Spleen (tissue), 11 donors: ENCODE measurements around the gene GINS2. TPM values are rescaled to one million over a fixed set of nuclear protein-coding genes. Genes with fewer than 3 reads are reported as not detected.

Experiments
- DNase-seq: peaks from one replicate; pipeline ENCODE4 v3.0.0-alpha.2; 2020
- H3K27ac ChIP-seq, 8 donors: fragments of 200-600 bp; sonication (generic) in 7 of 8; 1 replicate in 4 of 8; 2 replicates in 4 of 8; pipeline versions ENCODE4 v1.5.0 to v1.8.0; 2016 to 2021; ENCODE audit warnings: inconsistent platforms in 4 of 8, mild to moderate bottlenecking in 4 of 8, moderate library complexity in 1 of 8
- H3K27me3 ChIP-seq, 7 donors: fragments of 200-600 bp; sonication (generic) in 6 of 7; replicated peaks in 1 of 7; 1 replicate in 4 of 7; 2 replicates in 3 of 7; pipeline versions ENCODE4 v1.5.0 to v1.8.0; 2016 to 2021; ENCODE audit warnings: inconsistent platforms in 3 of 7, mild to moderate bottlenecking in 1 of 7
- H3K36me3 ChIP-seq, 6 donors: fragments of 200-600 bp; sonication (generic) in 5 of 6; 1 replicate in 4 of 6; 2 replicates in 2 of 6; pipeline versions ENCODE4 v1.5.0 to v1.8.0; 2016 to 2021; ENCODE audit warnings: inconsistent platforms in 2 of 6
- H3K4me1 ChIP-seq, 6 donors: fragments of 200-600 bp; sonication (generic) in 5 of 6; 1 replicate in 3 of 6; 2 replicates in 3 of 6; pipeline versions ENCODE4 v1.5.0 to v1.8.0; 2016 to 2021; ENCODE audit warnings: inconsistent platforms in 3 of 6
- H3K4me3 ChIP-seq, 8 donors: fragments of 200-600 bp; sonication (generic) in 7 of 8; 1 replicate in 4 of 8; 2 replicates in 4 of 8; pipeline versions ENCODE4 v1.5.0 to v1.8.0; 2016 to 2021; ENCODE audit warnings: inconsistent platforms in 4 of 8, mild to moderate bottlenecking in 4 of 8, moderate library complexity in 2 of 8
- H3K9me3 ChIP-seq, 8 donors: fragments of 200-600 bp; sonication (generic) in 7 of 8; 1 replicate in 4 of 8; 2 replicates in 4 of 8; pipeline versions ENCODE4 v1.5.0 to v1.8.0; 2016 to 2021; ENCODE audit warnings: inconsistent platforms in 4 of 8
- POLR2A ChIP-seq, 3 donors: fragments of 450-650 bp; IDR thresholded peaks; one replicate each; pipeline ENCODE4 v1.5.1; 2017; ENCODE audit warnings: antibody characterized with exemption in 3 of 3, mild to moderate bottlenecking in 1 of 3
- POLR2AphosphoS5 ChIP-seq, 3 donors: sonication (generic); formaldehyde crosslinking; IDR thresholded peaks; one replicate each; pipeline ENCODE4 v1.5.1; 2017; ENCODE audit warnings: antibody characterized with exemption in 3 of 3
- WGBS, 5 donors: extraction: QIAGEN DNeasy Blood & Tissue Kit in 3 of 5; methylation state at CpG; one replicate each; pipeline versions ENCODE4 v1.1.5 to v1.1.7; 2013 to 2018; 5-methylcytosine and 5-hydroxymethylcytosine counted together
- intact Hi-C: fragments of 100-400 bp; cut with DNase I; formaldehyde crosslinking; loops from one replicate; pipeline ENCODE4 v1.15.0; 2023; ENCODE audit warnings: low total_unique reads
- polyA plus RNA-seq, 3 donors: library from polyadenylated mRNA; stranded (reverse); fragments of 200-250 nt; gene quantifications; one replicate each; pipeline ENCODE4 v1.2.1, GENCODE V29; 2013
- total RNA-seq, 7 donors: library from RNA; depleted of rRNA in 3 of 7; stranded (reverse); fragments of >200 nt in 3 of 7; fragmentation: NEBNext Ultra II Directional in 4 of 7; extraction: Animal tissue kit (Norgen Biotek cat#: 25700) in 4 of 7; gene quantifications; one replicate each; pipeline versions ENCODE4 v1.1.0 to v1.2.1, GENCODE V29; 2016 to 2021
- TF ChIP-seq, protein P1 (sequence below), 11 experiments: fragments of 200-600 bp in 7 of 11; fragments of 450-650 bp in 4 of 11; sonication (generic) in 4 of 11; IDR thresholded peaks in 8 of 11; conservative IDR thresholded peaks in 3 of 11; 1 replicate in 7 of 11; 2 replicates in 4 of 11; pipeline versions ENCODE4 v1.4.0 to v1.8.0; 2016 to 2021; ENCODE audit warnings: antibody characterized with exemption in 11 of 11, inconsistent platforms in 4 of 11, mild to moderate bottlenecking in 1 of 11
- donor health status: healthy with polysubstance abuse.
- donor health status: DM: no; HTN: no; CAD: no; lungs with moderate emphysema.
- donor health status: DM: no; HTN: no; CAD: no.
- donor health status: Bipolar disorder and iron deficiency.
- donor health status: healthy.
- donor health status: DM: no; HTN: no; CAD: no.
- donor health status: DM: yes; HTN: yes; CAD: no.

The GINS2 gene
- total and polyA plus RNA-seq, 10 donors, result 1.0 to 7.0 (median 2.3) TPM

DNA sequence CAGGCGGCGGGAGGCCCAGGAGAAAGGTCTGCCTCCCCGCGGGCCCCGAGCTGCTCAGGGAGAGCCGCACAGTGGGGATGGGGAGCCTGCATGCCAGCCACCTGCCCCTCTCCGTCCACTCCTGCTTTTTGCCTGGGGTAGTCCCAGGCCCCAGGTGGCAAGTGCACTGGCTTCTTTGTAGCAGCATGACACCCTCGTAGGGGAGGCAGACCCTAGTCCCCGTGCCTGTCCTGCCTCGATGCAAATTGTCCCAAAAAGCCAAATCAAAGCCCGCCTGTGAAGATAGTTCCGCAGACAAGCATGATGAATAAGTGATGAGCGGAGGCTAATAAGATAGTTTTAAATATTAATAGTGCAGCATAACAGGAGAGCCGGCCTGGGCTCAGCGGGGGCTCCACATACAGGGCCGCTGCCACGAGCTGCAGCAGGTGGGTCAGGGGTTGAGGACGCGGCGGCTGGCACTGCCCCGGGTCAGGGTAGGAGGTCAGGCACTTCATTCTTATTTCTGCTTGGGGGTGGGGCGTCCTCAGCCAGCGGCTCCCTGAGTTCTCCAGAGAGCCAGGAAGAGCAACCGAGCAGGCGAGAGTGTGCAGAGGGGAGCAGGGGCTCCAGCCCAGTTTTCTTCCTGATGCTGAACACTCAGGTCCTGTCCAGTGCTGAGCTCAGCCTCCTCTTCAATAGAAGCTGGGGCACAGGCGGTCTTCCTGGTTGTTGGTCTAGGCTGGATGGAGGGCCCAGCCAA, 26.8 kb downstream of the GINS2 start:
- TF ChIP-seq, protein P1, sequence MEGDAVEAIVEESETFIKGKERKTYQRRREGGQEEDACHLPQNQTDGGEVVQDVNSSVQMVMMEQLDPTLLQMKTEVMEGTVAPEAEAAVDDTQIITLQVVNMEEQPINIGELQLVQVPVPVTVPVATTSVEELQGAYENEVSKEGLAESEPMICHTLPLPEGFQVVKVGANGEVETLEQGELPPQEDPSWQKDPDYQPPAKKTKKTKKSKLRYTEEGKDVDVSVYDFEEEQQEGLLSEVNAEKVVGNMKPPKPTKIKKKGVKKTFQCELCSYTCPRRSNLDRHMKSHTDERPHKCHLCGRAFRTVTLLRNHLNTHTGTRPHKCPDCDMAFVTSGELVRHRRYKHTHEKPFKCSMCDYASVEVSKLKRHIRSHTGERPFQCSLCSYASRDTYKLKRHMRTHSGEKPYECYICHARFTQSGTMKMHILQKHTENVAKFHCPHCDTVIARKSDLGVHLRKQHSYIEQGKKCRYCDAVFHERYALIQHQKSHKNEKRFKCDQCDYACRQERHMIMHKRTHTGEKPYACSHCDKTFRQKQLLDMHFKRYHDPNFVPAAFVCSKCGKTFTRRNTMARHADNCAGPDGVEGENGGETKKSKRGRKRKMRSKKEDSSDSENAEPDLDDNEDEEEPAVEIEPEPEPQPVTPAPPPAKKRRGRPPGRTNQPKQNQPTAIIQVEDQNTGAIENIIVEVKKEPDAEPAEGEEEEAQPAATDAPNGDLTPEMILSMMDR (IDR thresholded peaks at IDR 0.05 in 8 of 11, conservative IDR thresholded peaks at IDR 0.05 in 3 of 11), result no peak
- TF ChIP-seq POLR2A (IDR thresholded peaks at IDR 0.05) (no peak), POLR2AphosphoS5 (IDR thresholded peaks at IDR 0.05) (no peak)
- 90 to 95% (median 95%) methylated on average over 21 to 26 of the region's 26 CpGs for WGBS, 5 donors
- Histone ChIP-seq H3K4me1 (peaks cover 0 to 14% (median 0%) of the 10 kb centered on the region in 6 donors), H3K27me3 (no peaks in the 10 kb centered on the region), H3K27ac (no peak overlapping the region), H3K36me3 (peaks cover 18 to 100% (median 92%) of the 10 kb centered on the region in 6 donors), H3K4me3 (no peak overlapping the region), H3K9me3 (no peaks in the 10 kb centered on the region)
- peak; percentile 71 for DNase-seq
- intact Hi-C loops, result no loop called here

DNA sequence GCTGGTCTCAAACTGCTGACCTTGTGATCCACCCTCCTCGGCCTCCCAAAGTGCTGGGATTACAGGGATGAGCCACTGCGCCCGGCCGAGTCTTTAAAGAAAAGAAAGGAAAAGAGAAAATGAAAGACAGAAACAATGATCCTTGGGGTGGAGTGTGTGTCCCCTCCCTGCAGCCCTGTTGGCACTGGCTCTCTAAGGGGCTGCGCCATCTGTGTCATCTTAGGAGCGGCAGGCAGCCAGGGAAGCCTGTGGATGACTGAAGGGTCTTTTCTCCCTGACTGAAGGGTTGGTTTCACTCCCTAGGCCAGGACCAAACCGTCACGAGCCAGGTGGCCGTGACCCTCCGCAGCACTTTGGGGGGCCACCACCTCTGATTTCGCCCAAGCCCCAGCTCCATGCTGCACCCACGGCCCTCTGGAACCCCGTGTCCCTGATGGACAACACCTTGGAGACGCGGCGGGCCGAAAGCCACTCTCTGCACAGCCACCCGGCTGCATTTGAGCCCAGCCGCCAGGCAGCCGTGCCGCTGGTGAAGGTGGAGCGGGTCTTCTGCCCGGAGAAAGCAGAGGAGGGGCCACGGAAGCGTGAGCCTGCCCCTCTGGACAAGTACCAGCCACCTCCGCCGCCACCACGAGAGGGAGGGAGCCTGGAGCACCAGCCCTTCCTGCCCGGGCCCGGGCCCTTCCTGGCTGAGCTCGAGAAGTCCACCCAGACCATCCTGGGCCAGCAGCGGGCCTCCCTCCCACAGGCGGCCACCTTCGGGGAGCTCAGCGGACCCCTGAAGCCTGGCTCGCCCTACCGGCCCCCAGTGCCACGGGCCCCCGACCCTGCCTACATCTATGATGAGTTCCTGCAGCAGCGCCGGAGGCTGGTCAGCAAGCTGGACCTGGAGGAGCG, 27.7 kb downstream of the GINS2 start:
- no peaks in the 10 kb centered on the region for H3K9me3 ChIP-seq
- peaks cover 0 to 14% (median 0%) of the 10 kb centered on the region in 6 donors for H3K4me1 ChIP-seq
- H3K27me3 ChIP-seq, result no peaks in the 10 kb centered on the region
- intact Hi-C loops, result no loop called here
- TF ChIP-seq, protein P1 (IDR thresholded peaks at IDR 0.05 in 8 of 11, conservative IDR thresholded peaks at IDR 0.05 in 3 of 11), result no peak
- TF ChIP-seq POLR2AphosphoS5 (IDR thresholded peaks at IDR 0.05) (peak in 1 of 3 donors; percentile 43), POLR2A (IDR thresholded peaks at IDR 0.05) (no peak)
- 83 to 92% (median 90%) methylated on average over 25 to 42 of the region's 42 CpGs for WGBS, 5 donors
- DNase-seq, result no peak
- no peak overlapping the region for H3K27ac ChIP-seq
- H3K4me3 ChIP-seq, result no peak overlapping the region
- H3K36me3 ChIP-seq, result peaks cover 18 to 100% (median 92%) of the 10 kb centered on the region in 6 donors

- H3K4me1 ChIP-seq, result peaks cover 0 to 14% (median 0%) of the 10 kb centered on the region in 6 donors
- DNase-seq, result peak; percentile 89
- H3K9me3 ChIP-seq, result no peaks in the 10 kb centered on the region
- no peak overlapping the region for H3K4me3 ChIP-seq
- no peak overlapping the region for H3K27ac ChIP-seq
- H3K36me3 ChIP-seq, result peaks cover 16 to 100% (median 92%) of the 10 kb centered on the region in 6 donors
- TF ChIP-seq, protein P1 (IDR thresholded peaks at IDR 0.05 in 8 of 11, conservative IDR thresholded peaks at IDR 0.05 in 3 of 11), result peak; percentile 64 to 93 (median 87)
- TF ChIP-seq POLR2AphosphoS5 (IDR thresholded peaks at IDR 0.05) (peak; percentile 12 to 45 (median 31)), POLR2A (IDR thresholded peaks at IDR 0.05) (no peak)
- intact Hi-C loops, result no loop called here
- 70 to 82% (median 81%) methylated on average over 11 to 12 of the region's 12 CpGs for WGBS, 5 donors
- H3K27me3 ChIP-seq, result no peaks in the 10 kb centered on the region
Measured at GRCh38 chr16:85659805-85660511, 28.8 kb downstream of the GINS2 start.
